HEK293 (cell line): ENCODE results near the gene CSK.
A peak's percentile ranks its signal among the peaks of the same experiment; 100 is the strongest.

ENCODE experiments used
- EGR2 ChIP-seq: fragments of 450-650 bp; formaldehyde crosslinking; IDR thresholded peaks from 2 replicates; pipeline ENCODE4 v1.5.1; 2016; ENCODE audit warnings: low read depth, missing biosample characterization, missing genetic modification characterization
- GLIS2 ChIP-seq: fragments of 450-650 bp; formaldehyde crosslinking; IDR thresholded peaks from 2 replicates; pipeline ENCODE4 v1.5.1; 2016; ENCODE audit warnings: missing biosample characterization, missing genetic modification characterization
- KLF10 ChIP-seq: fragments of 450-650 bp; IDR thresholded peaks from 2 replicates; pipeline ENCODE4 v1.5.1; 2018; ENCODE audit warnings: missing biosample characterization, mild to moderate bottlenecking, missing genetic modification characterization
- KLF7 ChIP-seq: fragments of 450-650 bp; formaldehyde crosslinking; IDR thresholded peaks from 2 replicates; pipeline ENCODE4 v1.5.1; 2016; ENCODE audit warnings: missing biosample characterization, missing genetic modification characterization, borderline replicate concordance
- MEIS1 ChIP-seq: sonication (generic); formaldehyde crosslinking; IDR thresholded peaks from 2 replicates; pipeline ENCODE4 v1.8.1; 2022; ENCODE audit warnings: missing genetic modification reagents, mild to moderate bottlenecking, borderline replicate concordance
- PRDM1 ChIP-seq: fragments of 450-650 bp; formaldehyde crosslinking; IDR thresholded peaks from 2 replicates; pipeline ENCODE4; 2016; ENCODE audit warnings: missing biosample characterization, missing genetic modification characterization
- PRDM4 ChIP-seq: fragments of 450-650 bp; formaldehyde crosslinking; IDR thresholded peaks from 2 replicates; pipeline ENCODE4 v1.5.1; 2017; ENCODE audit warnings: missing biosample characterization, missing genetic modification characterization
- TRIM28 ChIP-seq: IDR thresholded peaks from 2 replicates; pipeline ENCODE4 v1.6.1; 2011; ENCODE audit warnings: low read length, control low read depth, borderline replicate concordance
- TSHZ1 ChIP-seq: fragments of 450-650 bp; formaldehyde crosslinking; IDR thresholded peaks from 2 replicates; pipeline ENCODE4 v1.5.1; 2016; ENCODE audit warnings: missing biosample characterization, missing genetic modification characterization, borderline replicate concordance
- ZBTB1 ChIP-seq: fragments of 450-650 bp; formaldehyde crosslinking; IDR thresholded peaks from 2 replicates; pipeline ENCODE4 v1.5.1; 2016; ENCODE audit warnings: missing biosample characterization, missing genetic modification characterization
- ZBTB17 ChIP-seq: fragments of 450-650 bp; formaldehyde crosslinking; IDR thresholded peaks from 2 replicates; pipeline ENCODE4 v1.5.1; 2016; ENCODE audit warnings: missing biosample characterization, missing genetic modification characterization
- ZBTB21 ChIP-seq: fragments of 450-650 bp; formaldehyde crosslinking; IDR thresholded peaks from 2 replicates; pipeline ENCODE4 v1.5.1; 2017; ENCODE audit warnings: missing biosample characterization, missing genetic modification characterization
- ZBTB26 ChIP-seq: fragments of 450-650 bp; formaldehyde crosslinking; optimal IDR thresholded peaks from 2 replicates; pipeline ENCODE3; 2016; ENCODE audit warnings: missing biosample characterization, mild to moderate bottlenecking, missing genetic modification characterization
- ZFHX2 ChIP-seq: fragments of 450-650 bp; formaldehyde crosslinking; conservative IDR thresholded peaks from 2 replicates; pipeline ENCODE4 v1.5.1; 2016; ENCODE audit warnings: missing biosample characterization, missing genetic modification characterization
- ZNF114 ChIP-seq: fragments of 450-650 bp; formaldehyde crosslinking; IDR thresholded peaks from 2 replicates; pipeline ENCODE4 v1.5.0; 2017; ENCODE audit warnings: missing biosample characterization, missing genetic modification characterization
- ZNF175 ChIP-seq: fragments of 450-650 bp; formaldehyde crosslinking; IDR thresholded peaks from 2 replicates; pipeline ENCODE4 v1.5.1; 2016; ENCODE audit warnings: missing biosample characterization, missing genetic modification characterization
- ZNF211 ChIP-seq: fragments of 450-650 bp; formaldehyde crosslinking; IDR thresholded peaks from 2 replicates; pipeline ENCODE4 v1.5.1; 2016; ENCODE audit warnings: low read depth, missing biosample characterization, missing genetic modification characterization
- ZNF280C ChIP-seq: fragments of 450-650 bp; formaldehyde crosslinking; IDR thresholded peaks from 2 replicates; pipeline ENCODE4 v1.5.1; 2016; ENCODE audit warnings: missing biosample characterization, missing genetic modification characterization
- ZNF341 ChIP-seq: fragments of 450-650 bp; formaldehyde crosslinking; IDR thresholded peaks from 2 replicates; pipeline ENCODE4; 2016; ENCODE audit warnings: low read depth, missing biosample characterization, missing genetic modification characterization
- ZNF362 ChIP-seq: fragments of 450-650 bp; formaldehyde crosslinking; IDR thresholded peaks from 2 replicates; pipeline ENCODE4 v1.5.1; 2016; ENCODE audit warnings: missing biosample characterization, missing genetic modification characterization
- ZNF366 ChIP-seq: fragments of 450-650 bp; formaldehyde crosslinking; conservative IDR thresholded peaks from 2 replicates; pipeline ENCODE4 v1.5.1; 2016; ENCODE audit warnings: missing biosample characterization, missing genetic modification characterization
- ZNF510 ChIP-seq: fragments of 450-650 bp; formaldehyde crosslinking; IDR thresholded peaks from 2 replicates; pipeline ENCODE4 v1.5.1; 2018; ENCODE audit warnings: mild to moderate bottlenecking, missing genetic modification characterization, missing biosample characterization; ENCODE audit not compliant: insufficient replicate concordance
- ZNF521 ChIP-seq: fragments of 450-650 bp; formaldehyde crosslinking; IDR thresholded peaks from 2 replicates; pipeline ENCODE4 v1.5.1; 2017; ENCODE audit warnings: missing biosample characterization, mild to moderate bottlenecking, missing genetic modification characterization
- ZNF560 ChIP-seq: fragments of 450-650 bp; formaldehyde crosslinking; IDR thresholded peaks from 2 replicates; pipeline ENCODE4 v1.5.1; 2017; ENCODE audit warnings: missing biosample characterization, missing genetic modification characterization, borderline replicate concordance
- ZNF571 ChIP-seq: fragments of 450-650 bp; formaldehyde crosslinking; IDR thresholded peaks from 2 replicates; pipeline ENCODE4 v1.5.0; 2017; ENCODE audit warnings: missing biosample characterization, missing genetic modification characterization
- ZNF600 ChIP-seq: fragments of 450-650 bp; formaldehyde crosslinking; IDR thresholded peaks from 2 replicates; pipeline ENCODE4 v1.5.1; 2016; ENCODE audit warnings: missing biosample characterization, missing genetic modification characterization
- ZNF629 ChIP-seq: fragments of 450-650 bp; formaldehyde crosslinking; IDR thresholded peaks from 2 replicates; pipeline ENCODE4 v1.5.1; 2017; ENCODE audit warnings: missing biosample characterization, missing genetic modification characterization
- ZNF658 ChIP-seq: fragments of 450-650 bp; formaldehyde crosslinking; IDR thresholded peaks from 2 replicates; pipeline ENCODE4; 2016; ENCODE audit warnings: missing biosample characterization, missing genetic modification characterization
- ZNF792 ChIP-seq: fragments of 450-650 bp; formaldehyde crosslinking; IDR thresholded peaks from 2 replicates; pipeline ENCODE4 v1.5.1; 2016; ENCODE audit warnings: missing biosample characterization, missing genetic modification characterization
- ZSCAN23 ChIP-seq: fragments of 450-650 bp; formaldehyde crosslinking; IDR thresholded peaks from 2 replicates; pipeline ENCODE4 v1.5.1; 2016; ENCODE audit warnings: missing biosample characterization, missing genetic modification characterization

CSK gene

GRCh38 chr15:74781431-74782258 lies at the start of gene CSK (continued):
- TF ChIP-seq ZNF175 (tag by site-specific recombination), result no peak
- TF ChIP-seq ZNF658 (tag by site-specific recombination), result no peak
- no peak for TF ChIP-seq ZNF521 (tag by site-specific recombination)
- no peak for TF ChIP-seq PRDM1 (tag by site-specific recombination)
- TF ChIP-seq ZNF629 (tag by site-specific recombination), result 0 out of 2 replicates have a peak, but pooled peaks have one; percentile 31
- peak; percentile 100 for TF ChIP-seq ZNF600 (tag by site-specific recombination)
- TF ChIP-seq TSHZ1 (tag by site-specific recombination), result no peak
- TF ChIP-seq ZBTB1 (tag by site-specific recombination), result no peak
- no peak for TF ChIP-seq ZNF510 (tag by site-specific recombination)
- no peak for TF ChIP-seq ZNF366 (tag by site-specific recombination)
- TF ChIP-seq ZBTB17 (tag by site-specific recombination), result peak; percentile 92
- TF ChIP-seq ZNF362, result no peak
- TF ChIP-seq GLIS2, result peak; percentile 80
- no peak for TF ChIP-seq ZNF571 (tag by site-specific recombination)
- no peak for TF ChIP-seq ZNF792 (tag by site-specific recombination)
- TF ChIP-seq ZNF280C, result no peak
- TF ChIP-seq KLF10 (tag by site-specific recombination), result peak; percentile 100
- peak; percentile 44; the same call in 1 of the 2 replicates for TF ChIP-seq ZNF341 (tag by site-specific recombination)
- no peak for TF ChIP-seq ZNF211 (tag by site-specific recombination)
- TF ChIP-seq ZBTB21, result no peak
- TF ChIP-seq EGR2, result no peak
- TF ChIP-seq MEIS1 (CRISPR knock-in tag), result 0 out of 2 replicates have a peak, but pooled peaks have one; percentile 7
- TF ChIP-seq KLF7 (tag by site-specific recombination), result no peak
- TF ChIP-seq ZNF560, result no peak
- TF ChIP-seq ZBTB26 (tag by site-specific recombination), result peak; percentile 16
- no peak for TF ChIP-seq ZSCAN23 (tag by site-specific recombination)
- TF ChIP-seq TRIM28, result no peak
- no peak for TF ChIP-seq PRDM4
- peak; percentile 70 for TF ChIP-seq ZFHX2
- TF ChIP-seq ZNF114 (tag by site-specific recombination), result no peak
